Measurements from ENCODE around the gene SCTR. TPM values are rescaled to one million over a fixed set of nuclear protein-coding genes. Genes with fewer than 3 reads are reported as not detected.

Gene SCTR
- total RNA-seq, 1 experiment from 2014 or later = not detected

DNA sequence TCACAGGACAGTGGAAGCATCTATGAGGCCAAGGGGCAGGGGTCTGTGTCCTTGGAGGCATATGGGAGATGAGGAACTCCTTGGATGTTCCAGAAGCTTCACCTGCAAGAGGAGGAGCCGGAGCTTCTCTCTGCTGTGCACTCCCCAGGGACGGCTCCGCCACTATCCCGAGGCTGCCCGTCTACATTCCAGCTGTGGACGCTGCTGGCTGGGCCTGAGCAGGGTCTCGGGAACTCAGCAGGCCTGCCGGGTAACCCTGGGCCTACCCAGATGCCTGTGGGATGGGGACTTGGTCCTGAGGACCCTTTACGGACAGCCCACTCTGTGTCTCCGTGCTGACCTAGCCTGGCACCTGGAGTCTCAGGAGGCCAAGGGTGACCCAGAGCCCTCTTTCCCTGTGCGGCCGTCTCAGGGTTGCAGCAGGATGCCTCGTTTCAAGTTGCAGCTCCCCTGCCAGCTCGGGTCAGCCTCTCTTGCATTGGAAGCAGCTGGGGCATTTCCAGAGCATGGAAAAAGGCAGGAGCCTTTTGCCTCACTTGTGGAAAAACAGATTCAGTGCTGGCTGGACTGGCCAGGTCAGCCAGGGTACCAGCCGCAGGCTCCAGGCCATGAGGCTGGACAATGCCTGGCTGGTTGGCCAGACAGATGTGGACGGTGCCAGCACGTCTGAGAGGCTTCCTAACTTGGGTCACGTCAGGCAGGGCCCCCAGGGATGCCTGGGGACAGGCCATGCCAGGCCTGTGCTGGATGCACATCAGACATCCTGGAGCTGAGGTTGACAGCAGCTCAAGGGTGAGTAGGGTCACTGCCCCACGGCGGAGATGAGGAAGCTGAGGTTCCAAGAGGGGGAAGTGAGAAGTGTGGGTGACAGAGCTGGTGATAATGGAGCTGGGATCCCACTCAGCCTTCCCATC lies 41.5 kb downstream of the SCTR start:
- H4K20me1 ChIP-seq (ENCODE audit: low read length) = no peaks in the 10 kb centered on the region
- H3K4me2 ChIP-seq (ENCODE audit: low read length) = no peak overlapping the region
- H3K27me3 ChIP-seq (ENCODE audit: low read length) = no peaks in the 10 kb centered on the region
- no TSS peak for BruUV-seq (replicated peaks)
- H3K4me3 ChIP-seq (ENCODE audit: low read length) = no peak overlapping the region
- ChIA-PET CTCF (no interaction called here), POLR2A (ENCODE audit: unreplicated experiment) (no interaction called here)
- no peak for ATAC-seq
- H3K9ac ChIP-seq (ENCODE audit: low read length) = no peak overlapping the region
- H3K36me3 ChIP-seq (ENCODE audit: low read depth, low read length) = no peaks in the 10 kb centered on the region
- intact Hi-C loops (cut with micrococcal nuclease) = no loop called here
- H3K9me2 ChIP-seq (replicated peaks; ENCODE audit: low read length) = no peaks in the 10 kb centered on the region
- H2AFZ ChIP-seq (ENCODE audit: low read length) = no peak overlapping the region
- peaks cover 7% of the 10 kb centered on the region; the same call in 1 of the 2 replicates for H3K4me1 ChIP-seq (ENCODE audit: insufficient read depth, low read length)
- DNase-seq = no peak
- no peak for TF ChIP-seq EZH2 (IDR thresholded peaks at IDR 0.05; ENCODE audit: low read length, unreplicated experiment)
- TF ChIP-seq, protein P1, sequence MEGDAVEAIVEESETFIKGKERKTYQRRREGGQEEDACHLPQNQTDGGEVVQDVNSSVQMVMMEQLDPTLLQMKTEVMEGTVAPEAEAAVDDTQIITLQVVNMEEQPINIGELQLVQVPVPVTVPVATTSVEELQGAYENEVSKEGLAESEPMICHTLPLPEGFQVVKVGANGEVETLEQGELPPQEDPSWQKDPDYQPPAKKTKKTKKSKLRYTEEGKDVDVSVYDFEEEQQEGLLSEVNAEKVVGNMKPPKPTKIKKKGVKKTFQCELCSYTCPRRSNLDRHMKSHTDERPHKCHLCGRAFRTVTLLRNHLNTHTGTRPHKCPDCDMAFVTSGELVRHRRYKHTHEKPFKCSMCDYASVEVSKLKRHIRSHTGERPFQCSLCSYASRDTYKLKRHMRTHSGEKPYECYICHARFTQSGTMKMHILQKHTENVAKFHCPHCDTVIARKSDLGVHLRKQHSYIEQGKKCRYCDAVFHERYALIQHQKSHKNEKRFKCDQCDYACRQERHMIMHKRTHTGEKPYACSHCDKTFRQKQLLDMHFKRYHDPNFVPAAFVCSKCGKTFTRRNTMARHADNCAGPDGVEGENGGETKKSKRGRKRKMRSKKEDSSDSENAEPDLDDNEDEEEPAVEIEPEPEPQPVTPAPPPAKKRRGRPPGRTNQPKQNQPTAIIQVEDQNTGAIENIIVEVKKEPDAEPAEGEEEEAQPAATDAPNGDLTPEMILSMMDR (conservative IDR thresholded peaks at IDR 0.05; ENCODE audit: low read depth, low read length) = no peak
- TF ChIP-seq EZH2phosphoT487 (IDR thresholded peaks at IDR 0.05; ENCODE audit: borderline replicate concordance, low read length) = no peak
- H3K79me2 ChIP-seq (ENCODE audit: low read length) = no peaks in the 10 kb centered on the region
- no peak overlapping the region for H3K27ac ChIP-seq (ENCODE audit: low read length)
- H3F3A ChIP-seq (ENCODE audit: low read length, unreplicated experiment) = no peaks in the 10 kb centered on the region
- H3K9me3 ChIP-seq (ENCODE audit: low read length) = no peaks in the 10 kb centered on the region

DNA sequence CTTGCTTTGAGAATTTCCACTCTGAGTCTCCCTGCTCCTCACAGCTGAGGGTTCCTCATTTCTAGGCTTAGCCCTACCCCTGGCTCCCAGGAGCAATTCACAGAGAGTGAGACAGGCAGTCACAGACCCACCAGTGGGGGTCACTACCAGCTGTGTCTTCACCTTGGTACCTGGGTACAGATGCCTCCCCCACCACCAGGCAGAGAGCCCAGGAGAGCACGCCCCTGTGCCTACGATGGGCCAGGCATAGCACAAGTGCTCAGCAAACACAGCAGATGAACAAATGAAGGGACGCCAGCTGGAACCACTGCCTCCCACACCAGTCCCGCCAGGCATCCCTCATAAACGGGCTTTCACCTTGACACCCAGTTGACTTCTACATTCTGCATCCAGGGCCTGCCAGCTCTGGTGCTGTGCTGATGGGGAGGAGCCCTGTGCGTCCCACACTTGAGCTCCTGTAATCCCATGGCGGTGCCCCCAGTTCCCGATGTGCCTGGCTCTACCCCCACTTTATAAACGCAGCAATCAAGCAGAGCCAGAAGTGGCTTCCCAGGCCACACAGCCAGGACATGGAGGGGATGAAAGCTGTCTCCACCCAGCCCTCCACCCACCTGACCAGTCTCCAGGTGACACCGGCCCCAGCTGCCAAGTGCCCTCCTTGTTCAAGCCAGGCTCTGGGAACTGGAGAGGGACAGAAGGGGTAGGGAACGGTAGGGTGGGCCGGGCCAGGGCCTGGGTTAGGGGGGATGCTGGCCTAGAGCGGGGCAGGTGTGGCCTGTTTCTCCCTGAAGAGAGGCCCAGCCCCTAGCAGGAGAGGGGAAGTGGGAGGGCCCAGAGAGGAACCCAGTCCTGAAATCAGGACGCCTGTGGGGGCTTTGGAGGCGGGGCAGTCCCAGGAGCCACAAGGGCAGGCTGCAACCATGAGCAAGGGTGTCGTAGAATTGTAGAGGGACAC lies 42.5 kb downstream of the SCTR start:
- ChIA-PET POLR2A (ENCODE audit: unreplicated experiment) (no interaction called here), CTCF (no interaction called here)
- no peaks in the 10 kb centered on the region for H4K20me1 ChIP-seq (ENCODE audit: low read length)
- H3K4me3 ChIP-seq (ENCODE audit: low read length) = no peak overlapping the region
- ATAC-seq (no peak), DNase-seq (no peak)
- H3K9me2 ChIP-seq (replicated peaks; ENCODE audit: low read length) = no peaks in the 10 kb centered on the region
- H2AFZ ChIP-seq (ENCODE audit: low read length) = no peak overlapping the region
- H3K79me2 ChIP-seq (ENCODE audit: low read length) = no peaks in the 10 kb centered on the region
- TF ChIP-seq, protein P1 (conservative IDR thresholded peaks at IDR 0.05; ENCODE audit: low read depth, low read length) = no peak
- no peak overlapping the region for H3K27ac ChIP-seq (ENCODE audit: low read length)
- H3K36me3 ChIP-seq (ENCODE audit: low read depth, low read length) = no peaks in the 10 kb centered on the region
- H3K9me3 ChIP-seq (ENCODE audit: low read length) = no peaks in the 10 kb centered on the region
- no peaks in the 10 kb centered on the region for H3F3A ChIP-seq (ENCODE audit: low read length, unreplicated experiment)
- no peak overlapping the region for H3K9ac ChIP-seq (ENCODE audit: low read length)
- H3K27me3 ChIP-seq (ENCODE audit: low read length) = no peaks in the 10 kb centered on the region
- H3K4me2 ChIP-seq (ENCODE audit: low read length) = no peak overlapping the region
- no TSS peak for BruUV-seq (replicated peaks)
- intact Hi-C loops (cut with micrococcal nuclease) = no loop called here
- H3K4me1 ChIP-seq (ENCODE audit: insufficient read depth, low read length) = peaks cover 7% of the 10 kb centered on the region; the same call in 1 of the 2 replicates
